ENCODE measurements around the gene DDA1. TPM values are rescaled to one million over a fixed set of nuclear protein-coding genes. Genes with fewer than 3 reads are reported as not detected.
A peak's percentile ranks its signal among the peaks of the same experiment; 100 is the strongest.

Gene DDA1
- total RNA-seq, 1 experiment from 2014 or later, result 55.6 TPM

DNA sequence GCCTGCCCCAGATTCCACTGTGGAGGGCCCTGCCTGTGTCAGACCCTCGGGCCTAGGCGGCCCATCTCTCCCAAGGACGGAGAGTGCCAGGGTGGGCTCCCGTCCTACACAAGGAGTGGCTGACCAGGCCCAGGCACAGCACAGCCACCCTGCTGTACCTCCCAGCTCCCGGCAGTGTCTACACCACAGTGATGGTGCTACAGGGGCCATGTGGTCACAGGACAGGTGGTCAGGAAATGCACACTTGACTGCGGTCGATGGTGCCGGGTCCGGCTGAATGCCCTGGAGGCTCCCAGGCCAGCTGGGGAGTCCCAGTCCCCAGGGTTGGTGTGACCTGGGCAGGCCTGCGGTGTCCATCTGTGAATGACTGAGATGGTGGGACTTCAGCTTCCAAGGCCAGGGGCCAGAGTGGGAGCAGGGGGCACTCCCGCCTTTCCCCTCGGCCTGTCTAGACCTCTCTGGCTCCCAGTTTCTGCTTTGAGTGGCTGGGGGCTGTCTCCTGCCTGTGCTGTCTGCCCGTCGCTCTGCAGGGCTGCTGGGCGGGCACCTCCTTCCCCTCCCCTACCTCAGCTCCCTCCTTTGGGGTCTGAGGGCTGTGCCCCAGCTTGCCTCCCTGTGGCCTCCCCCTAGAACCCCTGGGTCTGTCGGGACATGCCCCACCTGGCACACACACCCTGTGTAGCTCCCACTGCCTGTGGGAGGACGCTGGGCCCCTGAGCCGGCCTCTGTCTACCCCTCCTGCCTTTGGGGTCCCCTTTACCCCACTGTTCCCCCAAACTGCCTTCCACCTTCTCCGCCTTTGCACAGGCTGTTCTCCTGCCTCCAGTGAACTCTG lies 12.5 kb downstream of the DDA1 start:
- no TSS peak for BruUV-seq (replicated peaks)
- TF ChIP-seq, protein P1, sequence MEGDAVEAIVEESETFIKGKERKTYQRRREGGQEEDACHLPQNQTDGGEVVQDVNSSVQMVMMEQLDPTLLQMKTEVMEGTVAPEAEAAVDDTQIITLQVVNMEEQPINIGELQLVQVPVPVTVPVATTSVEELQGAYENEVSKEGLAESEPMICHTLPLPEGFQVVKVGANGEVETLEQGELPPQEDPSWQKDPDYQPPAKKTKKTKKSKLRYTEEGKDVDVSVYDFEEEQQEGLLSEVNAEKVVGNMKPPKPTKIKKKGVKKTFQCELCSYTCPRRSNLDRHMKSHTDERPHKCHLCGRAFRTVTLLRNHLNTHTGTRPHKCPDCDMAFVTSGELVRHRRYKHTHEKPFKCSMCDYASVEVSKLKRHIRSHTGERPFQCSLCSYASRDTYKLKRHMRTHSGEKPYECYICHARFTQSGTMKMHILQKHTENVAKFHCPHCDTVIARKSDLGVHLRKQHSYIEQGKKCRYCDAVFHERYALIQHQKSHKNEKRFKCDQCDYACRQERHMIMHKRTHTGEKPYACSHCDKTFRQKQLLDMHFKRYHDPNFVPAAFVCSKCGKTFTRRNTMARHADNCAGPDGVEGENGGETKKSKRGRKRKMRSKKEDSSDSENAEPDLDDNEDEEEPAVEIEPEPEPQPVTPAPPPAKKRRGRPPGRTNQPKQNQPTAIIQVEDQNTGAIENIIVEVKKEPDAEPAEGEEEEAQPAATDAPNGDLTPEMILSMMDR (IDR thresholded peaks at IDR 0.05; ENCODE audit: insufficient read depth in 1 of 2, low read depth in 1 of 2, low read length in 1 of 2, severe bottlenecking in 1 of 2, unreplicated experiment in 1 of 2), result no peak
- no peaks in the 10 kb centered on the region for H3K9me3 ChIP-seq
- ChIA-PET CTCF (interaction anchor here (0.6 kb wide), 1 partner anchor 29 kb away, joined by 4 read pairs; no protein-coding TSS in a partner anchor), POLR2A (interaction anchor here (1.6 kb wide), 1 partner anchor 13 kb away, joined by 4 read pairs; the partner anchor contains the start of gene DDA1)
- no peak for DNase-seq
- H3K36me3 ChIP-seq (ENCODE audit: control insufficient read depth, insufficient read depth, low read length), result no peaks in the 10 kb centered on the region; the same call in 1 of the 2 replicates
- H3K4me3 ChIP-seq (ENCODE audit: low read depth, low read length), result no peak overlapping the region
- H3K27me3 ChIP-seq (replicated peaks; ENCODE audit: control insufficient read depth, insufficient read depth, low read length), result no peaks in the 10 kb centered on the region
- H3K27me3 Mint-ChIP-seq (ENCODE audit: insufficient read depth, unreplicated experiment), result no peaks in the 10 kb centered on the region
- intact Hi-C loops (cut with micrococcal nuclease; ENCODE audit: unreplicated experiment), result no loop called here
- H3K4me3 Mint-ChIP-seq (ENCODE audit: unreplicated experiment), result peak overlapping the region; percentile 12
- H3K4me1 ChIP-seq, result peaks cover 3% of the 10 kb centered on the region; the same call in 1 of the 2 replicates
- H3K9me3 Mint-ChIP-seq (ENCODE audit: unreplicated experiment), result no peaks in the 10 kb centered on the region
- H3K36me3 Mint-ChIP-seq (ENCODE audit: insufficient read depth, unreplicated experiment), result peaks cover 38% of the 10 kb centered on the region
- H3K27ac Mint-ChIP-seq (ENCODE audit: unreplicated experiment), result peak overlapping the region; percentile 63
- H3K4me1 Mint-ChIP-seq (ENCODE audit: low read depth, unreplicated experiment), result no peaks in the 10 kb centered on the region

DNA sequence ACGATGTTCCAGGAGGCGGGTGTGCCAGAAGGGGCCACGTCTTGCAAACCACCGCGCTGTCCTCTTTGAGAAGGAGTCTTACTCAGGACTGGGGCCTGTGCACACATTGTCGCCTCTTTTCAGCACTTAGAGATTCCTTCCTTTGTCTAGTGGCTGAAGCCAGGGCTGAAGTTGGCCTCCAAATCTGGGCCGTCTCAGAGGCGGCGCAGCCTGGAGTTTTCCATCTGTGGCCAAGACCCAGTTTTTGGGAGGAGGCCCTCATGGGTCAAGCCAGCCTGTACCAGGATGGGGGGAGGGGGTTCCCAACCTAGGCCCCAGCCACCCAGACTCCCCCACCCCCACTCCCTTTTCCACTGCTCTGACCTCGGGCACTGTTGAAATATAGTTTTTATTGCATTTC lies 13.5 kb downstream of the DDA1 start:
- Histone ChIP-seq H3K4me3 (ENCODE audit: low read depth, low read length) (no peak overlapping the region), H3K27me3 (replicated peaks; ENCODE audit: control insufficient read depth, insufficient read depth, low read length) (no peaks in the 10 kb centered on the region), H3K9me3 (no peaks in the 10 kb centered on the region), H3K36me3 (ENCODE audit: control insufficient read depth, insufficient read depth, low read length) (no peaks in the 10 kb centered on the region; the same call in 1 of the 2 replicates), H3K4me1 (peaks cover 11% of the 10 kb centered on the region)
- intact Hi-C loops (cut with micrococcal nuclease; ENCODE audit: unreplicated experiment), result no loop called here
- no peaks in the 10 kb centered on the region for H3K27me3 Mint-ChIP-seq (ENCODE audit: insufficient read depth, unreplicated experiment)
- CTCF ChIA-PET, result no interaction called here
- TF ChIP-seq, protein P1 (IDR thresholded peaks at IDR 0.05; ENCODE audit: insufficient read depth in 1 of 2, low read depth in 1 of 2, low read length in 1 of 2, severe bottlenecking in 1 of 2, unreplicated experiment in 1 of 2), result no peak
- H3K4me1 Mint-ChIP-seq (ENCODE audit: low read depth, unreplicated experiment), result no peaks in the 10 kb centered on the region
- no peak overlapping the region for H3K4me3 Mint-ChIP-seq (ENCODE audit: unreplicated experiment)
- no peaks in the 10 kb centered on the region for H3K9me3 Mint-ChIP-seq (ENCODE audit: unreplicated experiment)
- peaks cover 36% of the 10 kb centered on the region for H3K36me3 Mint-ChIP-seq (ENCODE audit: insufficient read depth, unreplicated experiment)
- no TSS peak for BruUV-seq (replicated peaks)
- H3K27ac Mint-ChIP-seq (ENCODE audit: unreplicated experiment), result no peak overlapping the region
- no peak for DNase-seq
- POLR2A ChIA-PET, result no interaction called here

DNA sequence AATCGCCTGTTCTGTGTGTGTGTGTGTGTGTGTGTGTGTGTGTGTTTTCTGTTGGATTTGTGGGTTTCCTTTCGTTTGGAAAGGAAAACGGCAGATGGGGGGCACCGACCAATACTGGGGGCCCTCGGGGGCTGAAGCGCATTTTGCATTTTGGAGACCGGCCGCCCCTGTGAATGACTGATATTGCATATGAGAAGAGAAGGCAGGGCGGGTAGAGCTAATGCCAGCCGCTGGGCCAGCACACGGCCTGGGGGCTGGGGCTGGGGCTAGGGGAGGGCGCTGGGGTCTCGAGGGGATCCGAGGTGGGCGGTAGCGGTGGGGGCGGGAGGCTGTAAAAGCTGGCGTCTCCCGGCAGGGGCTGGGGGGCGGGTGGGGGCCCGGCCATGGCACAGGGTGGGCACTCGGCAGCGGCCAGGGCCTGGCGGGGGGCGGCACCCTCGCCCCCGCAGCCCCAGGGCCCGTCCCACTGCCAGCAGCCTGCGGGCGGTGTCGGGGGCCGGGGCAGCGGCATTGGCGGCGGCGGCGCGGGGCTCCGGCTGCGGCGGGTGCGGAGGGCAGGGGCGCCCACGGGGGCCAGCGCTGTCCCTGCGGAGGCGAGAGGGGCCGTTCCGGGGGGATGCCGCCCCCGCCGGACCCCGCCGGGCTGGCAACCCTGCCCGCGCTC lies 14.1 kb downstream of the DDA1 start:
- TF ChIP-seq, protein P1 (IDR thresholded peaks at IDR 0.05; ENCODE audit: insufficient read depth in 1 of 2, low read depth in 1 of 2, low read length in 1 of 2, severe bottlenecking in 1 of 2, unreplicated experiment in 1 of 2), result no peak
- Histone ChIP-seq H3K4me3 (ENCODE audit: low read depth, low read length) (no peak overlapping the region), H3K36me3 (ENCODE audit: control insufficient read depth, insufficient read depth, low read length) (no peaks in the 10 kb centered on the region; the same call in 1 of the 2 replicates), H3K27me3 (replicated peaks; ENCODE audit: control insufficient read depth, insufficient read depth, low read length) (no peaks in the 10 kb centered on the region), H3K4me1 (peaks cover 11% of the 10 kb centered on the region), H3K9me3 (no peaks in the 10 kb centered on the region)
- intact Hi-C loops (cut with micrococcal nuclease; ENCODE audit: unreplicated experiment), result no loop called here
- Mint-ChIP-seq H3K27me3 (ENCODE audit: insufficient read depth, unreplicated experiment) (no peaks in the 10 kb centered on the region), H3K36me3 (ENCODE audit: insufficient read depth, unreplicated experiment) (peaks cover 39% of the 10 kb centered on the region), H3K4me3 (ENCODE audit: unreplicated experiment) (no peak overlapping the region), H3K27ac (ENCODE audit: unreplicated experiment) (no peak overlapping the region), H3K4me1 (ENCODE audit: low read depth, unreplicated experiment) (no peaks in the 10 kb centered on the region), H3K9me3 (ENCODE audit: unreplicated experiment) (no peaks in the 10 kb centered on the region)
- no peak for DNase-seq
- ChIA-PET POLR2A (no interaction called here), CTCF (no interaction called here)
- no TSS peak for BruUV-seq (replicated peaks)

Measured in Caco-2 (cell line).